SK-N-MC (cell line): ENCODE results near the gene MUC20.
"Not testable (repeated sequence)": the region's sequence is repeated elsewhere in the genome, so short reads cannot be mapped to it uniquely, and the experiment has no call there.

Experiments used
- EZH2 ChIP-seq: fragments of 200-600 bp; sonication (generic); IDR thresholded peaks from one replicate; pipeline ENCODE4 v1.6.1; 2017; ENCODE audit warnings: antibody characterized with exemption
- POLR2AphosphoS5 ChIP-seq: IDR thresholded peaks from 2 replicates; pipeline ENCODE4 v1.6.1; 2012; ENCODE audit warnings: mild to moderate bottlenecking, low read depth, low read length, borderline replicate concordance

DNA sequence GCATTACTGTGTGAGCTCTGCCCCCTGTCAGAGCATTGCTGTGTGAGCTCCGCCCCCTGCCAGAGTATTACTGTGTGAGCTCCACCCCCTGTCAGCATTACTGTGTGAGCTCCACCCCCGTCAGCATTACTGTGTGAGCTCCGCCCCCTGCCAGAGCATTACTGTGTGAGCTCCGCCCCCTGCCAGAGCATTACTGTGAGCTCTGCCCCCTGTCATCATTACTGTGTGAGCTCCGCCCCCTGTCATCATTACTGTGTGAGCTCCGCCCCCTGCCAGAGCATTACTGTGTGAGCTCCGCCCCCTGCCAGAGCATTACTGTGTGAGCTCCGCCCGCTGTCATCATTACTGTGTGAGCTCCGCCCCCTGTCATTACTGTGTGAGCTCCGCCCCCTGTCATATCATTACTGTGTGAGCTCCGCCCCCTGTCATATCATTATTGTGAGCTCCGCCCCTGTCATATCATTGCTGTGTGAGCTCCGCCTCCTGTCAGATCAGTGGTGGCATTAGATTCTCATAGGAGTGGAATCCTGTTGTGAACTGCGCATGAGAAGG is 33.5 kb upstream of the MUC20 start:
- not testable (repeated sequence) for TF ChIP-seq POLR2AphosphoS5, EZH2
